Tibial nerve (tissue), 3 donors: ENCODE measurements around the gene RAP1A.

Source experiments
- CTCF ChIP-seq, 5 experiments: fragments of 200-600 bp in 3 of 5; fragments of 450-650 bp in 2 of 5; sonication (generic) in 3 of 5; IDR thresholded peaks; one replicate each; pipeline ENCODE4 v1.5.1; 2016 to 2019; ENCODE audit warnings: antibody characterized with exemption in 5 of 5, mild to moderate bottlenecking in 3 of 5, moderate library complexity in 2 of 5
- POLR2A ChIP-seq, 2 donors: fragments of 450-650 bp; IDR thresholded peaks; one replicate each; pipeline ENCODE4 v1.6.1; 2017; ENCODE audit warnings: antibody characterized with exemption in 2 of 2, mild to moderate bottlenecking in 2 of 2, moderate library complexity in 2 of 2

GRCh38 chr1:111638320-111638719 lies 18.7 kb downstream of the RAP1A start:
- TF ChIP-seq POLR2A (IDR thresholded peaks at IDR 0.05) (no peak), CTCF (IDR thresholded peaks at IDR 0.05) (no peak)
